Neural cell (in vitro differentiated cells): Measurements from ENCODE around the gene MME. TPM values are rescaled to one million over a fixed set of nuclear protein-coding genes. Genes with fewer than 3 reads are reported as not detected.

ENCODE experiments used
- H2AFZ ChIP-seq: fragments of 200-600, 300-800 bp; sonication (generic), shearing (Covaris generic); 2 replicates; pipeline ENCODE4 v1.6.0; 2014; ENCODE audit warnings: low read depth, mild to moderate bottlenecking, antibody characterized with exemption, low read length, moderate library complexity
- H3F3A ChIP-seq: fragments of 200-600 bp; shearing (Covaris generic); 2 replicates; pipeline ENCODE4 v1.6.1; 2016; ENCODE audit warnings: mild to moderate bottlenecking, moderate library complexity, mixed read lengths, antibody characterized with exemption, low read length; ENCODE audit not compliant: insufficient read depth, poor library complexity, severe bottlenecking
- H3K27ac ChIP-seq: fragments of 200-600, 300-800 bp; sonication (generic), shearing (Covaris generic); 2 replicates; pipeline ENCODE4 v1.5.1; 2014; ENCODE audit warnings: mild to moderate bottlenecking, low read length, moderate library complexity
- H3K27me3 ChIP-seq: fragments of 300-800, 200-600 bp; sonication (generic), shearing (Covaris generic); 2 replicates; pipeline ENCODE4 v1.6.0; 2014; ENCODE audit warnings: mild to moderate bottlenecking, low read depth, low read length, moderate library complexity; ENCODE audit not compliant: insufficient read depth
- H3K36me3 ChIP-seq: fragments of 300-800, 200-600 bp; sonication (generic), shearing (Covaris generic); 2 replicates; pipeline ENCODE4 v1.5.1; 2014; ENCODE audit warnings: mild to moderate bottlenecking, antibody characterized with exemption, low read length, moderate library complexity; ENCODE audit not compliant: insufficient read depth
- H3K4me2 ChIP-seq: fragments of 300-800, 200-600 bp; sonication (generic), shearing (Covaris generic); 2 replicates; pipeline ENCODE4 v1.6.0; 2014; ENCODE audit warnings: mild to moderate bottlenecking, low read length
- H3K4me3 ChIP-seq: fragments of 300-800, 200-600 bp; sonication (generic), shearing (Covaris generic); 2 replicates; pipeline ENCODE4 v1.5.1; 2014; ENCODE audit warnings: mild to moderate bottlenecking, low read length, moderate library complexity
- H3K79me2 ChIP-seq: fragments of 200-600 bp; shearing (Covaris generic); replicated peaks from 2 replicates; pipeline ENCODE4 v1.6.0; 2014; ENCODE audit warnings: mild to moderate bottlenecking, low read length, moderate library complexity; ENCODE audit not compliant: insufficient read depth
- H3K9ac ChIP-seq: fragments of 300-800, 200-600 bp; sonication (generic), shearing (Covaris generic); 2 replicates; pipeline ENCODE4 v1.6.1; 2016; ENCODE audit warnings: mild to moderate bottlenecking, low read length, mixed read lengths
- H3K9me2 ChIP-seq: fragments of 200-600 bp; shearing (Covaris generic); 2 replicates; pipeline ENCODE4 v1.6.1; 2016; ENCODE audit warnings: mild to moderate bottlenecking, low read length, mixed read lengths; ENCODE audit not compliant: insufficient read depth
- H3K9me3 ChIP-seq: fragments of 200-600, 300-800 bp; sonication (generic), shearing (Covaris generic); 2 replicates; pipeline ENCODE4 v1.6.1; 2016; ENCODE audit warnings: mild to moderate bottlenecking, mixed run types, low read length, moderate library complexity, mixed read lengths
- H4K20me1 ChIP-seq: fragments of 200-600 bp; shearing (Covaris generic); 2 replicates; pipeline ENCODE4 v1.6.1; 2016; ENCODE audit warnings: mild to moderate bottlenecking, mixed run types; ENCODE audit not compliant: insufficient read depth
- EP300 ChIP-seq: fragments of 450-650 bp; conservative IDR thresholded peaks from 2 replicates; pipeline ENCODE4 v1.6.1; 2014; ENCODE audit warnings: antibody characterized with exemption, mild to moderate bottlenecking, moderate library complexity; ENCODE audit not compliant: poor library complexity, severe bottlenecking
- EZH2 ChIP-seq: fragments of 200-600, 300-800 bp; shearing (Covaris generic), sonication (generic); IDR thresholded peaks from 2 replicates; pipeline ENCODE4 v1.6.1; 2014; ENCODE audit warnings: antibody characterized with exemption, low read length, borderline replicate concordance, mild to moderate bottlenecking; ENCODE audit not compliant: insufficient read depth, poor library complexity, severe bottlenecking
- MXI1 ChIP-seq: fragments of 450-650 bp; conservative IDR thresholded peaks from 2 replicates; pipeline ENCODE4 v1.6.1; 2014; ENCODE audit warnings: antibody characterized with exemption, mild to moderate bottlenecking; ENCODE audit not compliant: poor library complexity, severe bottlenecking
- POLR2AphosphoS5 ChIP-seq: IDR thresholded peaks from 2 replicates; pipeline ENCODE4 v1.6.1; 2012
- RAD21 ChIP-seq: fragments of 450-650 bp; conservative IDR thresholded peaks from 2 replicates; pipeline ENCODE4 v1.6.1; 2014; ENCODE audit warnings: antibody characterized with exemption, mild to moderate bottlenecking, moderate library complexity
- SMC3 ChIP-seq: fragments of 450-650 bp; conservative IDR thresholded peaks from 2 replicates; pipeline ENCODE4 v1.6.1; 2014; ENCODE audit warnings: antibody characterized with exemption, mild to moderate bottlenecking, moderate library complexity; ENCODE audit not compliant: poor library complexity
- TAF1 ChIP-seq: IDR thresholded peaks from 2 replicates; pipeline ENCODE4 v1.6.1; 2012; ENCODE audit warnings: low read depth
- polyA plus RNA-seq: library from polyadenylated mRNA; depleted of rRNA; stranded (reverse); fragments of >200 nt; gene quantifications from 2 replicates; pipeline ENCODE4 v1.2.3, GENCODE V29; 2014
- TF ChIP-seq, protein P1 (sequence below): fragments of 450-650 bp; IDR thresholded peaks from 2 replicates; pipeline ENCODE4 v1.5.1; 2014; ENCODE audit warnings: antibody characterized with exemption, mild to moderate bottlenecking, moderate library complexity; ENCODE audit not compliant: poor library complexity, severe bottlenecking
- TF ChIP-seq, protein P2 (sequence below): IDR thresholded peaks from 2 replicates; pipeline ENCODE4 v1.6.1; 2012; ENCODE audit warnings: borderline replicate concordance

MME gene
- polyA plus RNA-seq, 1 donor from 2014 or later = 0.54 TPM

GRCh38 chr3:155153242-155154186, 73.4 kb downstream of the MME start:
- H3K36me3 ChIP-seq = no peaks in the 10 kb centered on the region
- no peak for TF ChIP-seq TAF1
- TF ChIP-seq, protein P1, sequence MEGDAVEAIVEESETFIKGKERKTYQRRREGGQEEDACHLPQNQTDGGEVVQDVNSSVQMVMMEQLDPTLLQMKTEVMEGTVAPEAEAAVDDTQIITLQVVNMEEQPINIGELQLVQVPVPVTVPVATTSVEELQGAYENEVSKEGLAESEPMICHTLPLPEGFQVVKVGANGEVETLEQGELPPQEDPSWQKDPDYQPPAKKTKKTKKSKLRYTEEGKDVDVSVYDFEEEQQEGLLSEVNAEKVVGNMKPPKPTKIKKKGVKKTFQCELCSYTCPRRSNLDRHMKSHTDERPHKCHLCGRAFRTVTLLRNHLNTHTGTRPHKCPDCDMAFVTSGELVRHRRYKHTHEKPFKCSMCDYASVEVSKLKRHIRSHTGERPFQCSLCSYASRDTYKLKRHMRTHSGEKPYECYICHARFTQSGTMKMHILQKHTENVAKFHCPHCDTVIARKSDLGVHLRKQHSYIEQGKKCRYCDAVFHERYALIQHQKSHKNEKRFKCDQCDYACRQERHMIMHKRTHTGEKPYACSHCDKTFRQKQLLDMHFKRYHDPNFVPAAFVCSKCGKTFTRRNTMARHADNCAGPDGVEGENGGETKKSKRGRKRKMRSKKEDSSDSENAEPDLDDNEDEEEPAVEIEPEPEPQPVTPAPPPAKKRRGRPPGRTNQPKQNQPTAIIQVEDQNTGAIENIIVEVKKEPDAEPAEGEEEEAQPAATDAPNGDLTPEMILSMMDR = no peak
- no peak for TF ChIP-seq POLR2AphosphoS5
- TF ChIP-seq EZH2 = no peak
- TF ChIP-seq EP300 = no peak
- no peak for TF ChIP-seq RAD21
- TF ChIP-seq MXI1 = no peak
- TF ChIP-seq, protein P2, sequence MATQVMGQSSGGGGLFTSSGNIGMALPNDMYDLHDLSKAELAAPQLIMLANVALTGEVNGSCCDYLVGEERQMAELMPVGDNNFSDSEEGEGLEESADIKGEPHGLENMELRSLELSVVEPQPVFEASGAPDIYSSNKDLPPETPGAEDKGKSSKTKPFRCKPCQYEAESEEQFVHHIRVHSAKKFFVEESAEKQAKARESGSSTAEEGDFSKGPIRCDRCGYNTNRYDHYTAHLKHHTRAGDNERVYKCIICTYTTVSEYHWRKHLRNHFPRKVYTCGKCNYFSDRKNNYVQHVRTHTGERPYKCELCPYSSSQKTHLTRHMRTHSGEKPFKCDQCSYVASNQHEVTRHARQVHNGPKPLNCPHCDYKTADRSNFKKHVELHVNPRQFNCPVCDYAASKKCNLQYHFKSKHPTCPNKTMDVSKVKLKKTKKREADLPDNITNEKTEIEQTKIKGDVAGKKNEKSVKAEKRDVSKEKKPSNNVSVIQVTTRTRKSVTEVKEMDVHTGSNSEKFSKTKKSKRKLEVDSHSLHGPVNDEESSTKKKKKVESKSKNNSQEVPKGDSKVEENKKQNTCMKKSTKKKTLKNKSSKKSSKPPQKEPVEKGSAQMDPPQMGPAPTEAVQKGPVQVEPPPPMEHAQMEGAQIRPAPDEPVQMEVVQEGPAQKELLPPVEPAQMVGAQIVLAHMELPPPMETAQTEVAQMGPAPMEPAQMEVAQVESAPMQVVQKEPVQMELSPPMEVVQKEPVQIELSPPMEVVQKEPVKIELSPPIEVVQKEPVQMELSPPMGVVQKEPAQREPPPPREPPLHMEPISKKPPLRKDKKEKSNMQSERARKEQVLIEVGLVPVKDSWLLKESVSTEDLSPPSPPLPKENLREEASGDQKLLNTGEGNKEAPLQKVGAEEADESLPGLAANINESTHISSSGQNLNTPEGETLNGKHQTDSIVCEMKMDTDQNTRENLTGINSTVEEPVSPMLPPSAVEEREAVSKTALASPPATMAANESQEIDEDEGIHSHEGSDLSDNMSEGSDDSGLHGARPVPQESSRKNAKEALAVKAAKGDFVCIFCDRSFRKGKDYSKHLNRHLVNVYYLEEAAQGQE = no peak
- no peak for TF ChIP-seq SMC3
- H2AFZ ChIP-seq = no peak overlapping the region

GRCh38 chr3:155154255-155154654, 74.1 kb downstream of the MME start:
- Histone ChIP-seq H2AFZ (no peak overlapping the region), H3K9ac (no peak overlapping the region), H4K20me1 (no peaks in the 10 kb centered on the region), H3F3A (no peaks in the 10 kb centered on the region), H3K4me3 (no peak overlapping the region), H3K9me2 (no peaks in the 10 kb centered on the region), H3K27ac (no peak overlapping the region), H3K9me3 (no peaks in the 10 kb centered on the region), H3K27me3 (no peaks in the 10 kb centered on the region), H3K36me3 (no peaks in the 10 kb centered on the region), H3K79me2 (no peaks in the 10 kb centered on the region), H3K4me2 (no peak overlapping the region)
- no peak for TF ChIP-seq MXI1
- TF ChIP-seq EZH2 = no peak
- no peak for TF ChIP-seq TAF1
- TF ChIP-seq EP300 = no peak

More at GRCh38 chr3:155153242-155154186, 73.4 kb downstream of the MME start:
- no peaks in the 10 kb centered on the region for H3K27me3 ChIP-seq
- no peak overlapping the region for H3K9ac ChIP-seq
- H3K27ac ChIP-seq = no peak overlapping the region
- H3K4me2 ChIP-seq = no peak overlapping the region
- H3F3A ChIP-seq = no peaks in the 10 kb centered on the region
- H4K20me1 ChIP-seq = no peaks in the 10 kb centered on the region
- no peak overlapping the region for H3K4me3 ChIP-seq
- no peaks in the 10 kb centered on the region for H3K9me2 ChIP-seq
- no peaks in the 10 kb centered on the region for H3K79me2 ChIP-seq
- no peaks in the 10 kb centered on the region for H3K9me3 ChIP-seq
